GM12878 (cell line): Measurements from ENCODE around the gene NCS1. TPM values are rescaled to one million over a fixed set of nuclear protein-coding genes. Genes with fewer than 3 reads are reported as not detected.

Experiments used
- ATAC-seq: fragments of 200-7000 bp; cut with Tn5 transposase; 3 replicates; pipeline ENCODE4 v1.9.1; 2020; ENCODE audit warnings: mild to moderate bottlenecking, moderate library complexity
- BruUV-seq: library from RNA; stranded (reverse); fragments of 400-500 nt; replicated peaks from 2 replicates; lab custom pipeline; 2021; lab: Mats Ljungman, UMichigan
- CTCF ChIA-PET: fragments of 300-600 bp; sonication (Branson Sonifier 250); formaldehyde crosslinking; extraction: SDS; loops from one replicate; lab custom pipeline; 2021; ENCODE audit warnings: inconsistent platforms; lab: Yijun Ruan, JAX
- POLR2A ChIA-PET: fragments of 350-600 bp; formaldehyde crosslinking; extraction: SDS; loops from one replicate; lab custom pipeline; 2021; ENCODE audit warnings: inconsistent platforms; lab: Charles Lee
- RAD21 ChIA-PET: fragments of 300-600 bp; sonication (Branson Sonifier 250); formaldehyde crosslinking; loops from one replicate; lab custom pipeline; 2023; ENCODE audit warnings: antibody characterized with exemption; ENCODE audit not compliant: unreplicated experiment; lab: Charles Lee
- SMC1A ChIA-PET: fragments of 300-600 bp; sonication (Branson Sonifier 250); formaldehyde crosslinking; loops from one replicate; lab custom pipeline; 2023; ENCODE audit not compliant: unreplicated experiment, uncharacterized antibody; lab: Charles Lee
- DNase-seq: peaks from one replicate; pipeline ENCODE4 v3.0.0-alpha.2; 2011; ENCODE audit warnings: low read depth, low spot score
- FAIRE-seq: peaks from 3 replicates; lab custom pipeline; 2011; peaks lifted over from hg19 to GRCh38; lab: Jason Lieb, UNC
- H2AFZ ChIP-seq: 2 replicates; pipeline ENCODE4 v1.6.0; 2011; ENCODE audit warnings: low read depth, low read length, control low read depth; ENCODE audit not compliant: control insufficient read depth
- H3K27ac ChIP-seq: 2 replicates; pipeline ENCODE4 v1.5.1; 2011; ENCODE audit warnings: control low read depth; ENCODE audit not compliant: control insufficient read depth, insufficient read depth
- H3K27me3 ChIP-seq, 2 experiments: replicated peaks in 1 of 2; 2 replicates each; pipeline versions ENCODE4 v1.6.0 to v1.6.1; 2011; ENCODE audit warnings: low read length in 1 of 2; ENCODE audit not compliant: control insufficient read depth in 2 of 2, insufficient read depth in 2 of 2
- H3K36me3 ChIP-seq, 2 experiments: 2 replicates each; pipeline ENCODE4 v1.5.1; 2011; ENCODE audit warnings: low read length in 1 of 2; ENCODE audit not compliant: control insufficient read depth in 2 of 2, insufficient read depth in 2 of 2
- H3K4me1 ChIP-seq: 2 replicates; pipeline ENCODE4 v1.6.1; 2011; ENCODE audit warnings: mild to moderate bottlenecking, low read length, moderate library complexity, mixed read lengths; ENCODE audit not compliant: control insufficient read depth, insufficient read depth
- H3K4me2 ChIP-seq: 2 replicates; pipeline ENCODE4 v1.6.0; 2011; ENCODE audit warnings: control low read depth; ENCODE audit not compliant: control insufficient read depth, insufficient read depth
- H3K4me3 ChIP-seq: fragments of 200-600 bp; sonication (generic); 2 replicates; pipeline ENCODE4 v1.5.1; 2016
- H3K79me2 ChIP-seq: 2 replicates; pipeline ENCODE4 v1.6.0; 2011; ENCODE audit warnings: low read length; ENCODE audit not compliant: control insufficient read depth, insufficient read depth
- H3K9ac ChIP-seq: 2 replicates; pipeline ENCODE4 v1.8.0; 2011; ENCODE audit warnings: low read length, control low read depth, mixed read lengths; ENCODE audit not compliant: control insufficient read depth, insufficient read depth
- H3K9me3 ChIP-seq: replicated peaks from 3 replicates; pipeline ENCODE4 v1.5.1; 2011; ENCODE audit warnings: mild to moderate bottlenecking, low read length; ENCODE audit not compliant: control insufficient read depth, insufficient read depth
- H4K20me1 ChIP-seq: 2 replicates; pipeline ENCODE4 v1.6.0; 2011; ENCODE audit not compliant: control insufficient read depth, insufficient read depth
- BMI1 ChIP-seq: fragments of 450-650 bp; IDR thresholded peaks from 2 replicates; pipeline ENCODE4 v1.6.1; 2016; ENCODE audit warnings: mild to moderate bottlenecking, moderate library complexity, borderline replicate concordance
- BRCA1 ChIP-seq: IDR thresholded peaks from 2 replicates; pipeline ENCODE4 v1.6.1; 2011; ENCODE audit warnings: low read depth, low read length, improper control_type of control experiment
- CBX5 ChIP-seq: sonication (generic); IDR thresholded peaks from 2 replicates; pipeline ENCODE4 v1.6.1; 2016; ENCODE audit warnings: low read depth, moderate library complexity, mild to moderate bottlenecking, inconsistent platforms
- CHD1 ChIP-seq: IDR thresholded peaks from 2 replicates; pipeline ENCODE4 v1.6.1; 2012; ENCODE audit warnings: low read depth, low read length, improper control_type of control experiment
- DPF2 ChIP-seq: fragments of 450-650 bp; IDR thresholded peaks from 2 replicates; pipeline ENCODE4 v1.6.1; 2017; ENCODE audit warnings: mild to moderate bottlenecking
- E4F1 ChIP-seq: fragments of 450-650 bp; IDR thresholded peaks from 2 replicates; pipeline ENCODE4 v1.6.1; 2018; ENCODE audit warnings: borderline replicate concordance, mild to moderate bottlenecking; ENCODE audit not compliant: partially characterized antibody
- EZH2 ChIP-seq: IDR thresholded peaks from 2 replicates; pipeline ENCODE4 v1.6.1; 2012; ENCODE audit warnings: low read depth, mild to moderate bottlenecking, control low read depth, inconsistent platforms, low read length, borderline replicate concordance; ENCODE audit not compliant: control insufficient read depth
- HCFC1 ChIP-seq: fragments of 150-350 bp; IDR thresholded peaks from 2 replicates; pipeline ENCODE4 v1.6.1; 2014; ENCODE audit warnings: low read length
- HDAC2 ChIP-seq: fragments of 200-600 bp; sonication (generic); IDR thresholded peaks from 2 replicates; pipeline ENCODE4 v1.6.1; 2017
- NR2C2 ChIP-seq: IDR thresholded peaks from 2 replicates; pipeline ENCODE4 v1.6.1; 2011; ENCODE audit warnings: borderline replicate concordance, low read depth; ENCODE audit not compliant: control insufficient read depth, insufficient read length
- RFX5 ChIP-seq: IDR thresholded peaks from 2 replicates; pipeline ENCODE4 v1.6.1; 2011; ENCODE audit warnings: low read depth, low read length, improper control_type of control experiment
- SP1 ChIP-seq: IDR thresholded peaks from one replicate; pipeline ENCODE4 v1.6.1; 2011; ENCODE audit warnings: low read depth, low read length
- SPI1 ChIP-seq: IDR thresholded peaks from 2 replicates; pipeline ENCODE4 v1.6.1; 2011; ENCODE audit warnings: low read depth, mild to moderate bottlenecking, low read length, moderate library complexity, borderline replicate concordance; ENCODE audit not compliant: insufficient read depth
- STAT1 ChIP-seq: fragments of 450-650 bp; conservative IDR thresholded peaks from 2 replicates; pipeline ENCODE4 v1.6.1; 2014; ENCODE audit warnings: antibody characterized with exemption, mild to moderate bottlenecking
- SUPT20H ChIP-seq: IDR thresholded peaks from 2 replicates; pipeline ENCODE4 v1.6.1; 2011; ENCODE audit warnings: low read depth, mild to moderate bottlenecking, low read length, moderate library complexity, borderline replicate concordance; ENCODE audit not compliant: control insufficient read depth
- SUZ12 ChIP-seq: fragments of 200-600 bp; sonication (generic); IDR thresholded peaks from one replicate; pipeline ENCODE4 v1.6.1; 2018; ENCODE audit warnings: antibody characterized with exemption, mild to moderate bottlenecking; ENCODE audit not compliant: unreplicated experiment
- TARDBP ChIP-seq: IDR thresholded peaks from 2 replicates; pipeline ENCODE4 v1.6.1; 2016; ENCODE audit warnings: borderline replicate concordance
- TCF7 ChIP-seq: IDR thresholded peaks from 2 replicates; pipeline ENCODE4 v1.6.1; 2014; ENCODE audit warnings: antibody characterized with exemption, borderline replicate concordance
- YY1 ChIP-seq: IDR thresholded peaks from 2 replicates; pipeline ENCODE4 v1.6.1; 2011; ENCODE audit warnings: low read depth, mild to moderate bottlenecking, low read length
- ZNF384 ChIP-seq: IDR thresholded peaks from 2 replicates; pipeline ENCODE4 v1.6.1; 2012; ENCODE audit warnings: low read depth, mild to moderate bottlenecking, low read length, improper control_type of control experiment, borderline replicate concordance
- WGBS: methylation state at CpG from one replicate; pipeline ENCODE4 v1.1.6; 2016; ENCODE audit warnings: low lambda C conversion rate; ENCODE audit not compliant: insufficient replicate concordance, insufficient coverage; ENCODE audit errors: missing lambda C conversion rate; 5-methylcytosine and 5-hydroxymethylcytosine counted together
- in situ Hi-C: fragments of 300-500 bp; cut with MboI; formaldehyde crosslinking; loops from 9 replicates; pipeline ENCODE4 v1.14.3; 2018; ENCODE audit warnings: mixed read lengths
- intact Hi-C: fragments of 100-400 bp; cut with micrococcal nuclease; formaldehyde crosslinking; loops from one replicate; pipeline ENCODE4 v1.14.2; 2022; ENCODE audit not compliant: unreplicated experiment
- polyA plus RNA-seq, 11 experiments: library from polyadenylated mRNA; depleted of rRNA in 4 of 11; unstranded in 6 of 11; stranded (reverse) in 5 of 11; fragments of >200 nt; fragmentation: Nextera tagmentation in 4 of 11; fragmentation: Illumina TruSeq in 1 of 11; extraction: Ambion mirVana in 4 of 11; extraction: Trizol in 1 of 11; gene quantifications; 1 replicate in 1 of 11; 2 replicates in 10 of 11; pipeline versions ENCODE4 v1.2.1 to v1.2.3, GENCODE V29; 2011 to 2016; ENCODE audit warnings: inconsistent platforms in 2 of 11, missing spikeins in 2 of 11, low read depth in 1 of 11
- total RNA-seq, 4 experiments: library from RNA; depleted of rRNA in 3 of 4; stranded (reverse); fragments of >200 nt in 3 of 4; fragmentation: Illumina TruSeq in 1 of 4; extraction: Trizol in 1 of 4; gene quantifications; 2 replicates each; pipeline versions ENCODE4 v1.2.1 to v1.2.3, GENCODE V29; 2013 to 2021

NCS1 gene
- total and polyA plus RNA-seq, 10 of the 15 experiments (the other 5 are each of a cell fraction or from before 2014, with no cell fraction given) = 0.04 to 0.22 (median 0.06) TPM; not detected in 4

GRCh38 chr9:130264414-130265350 is 92.5 kb downstream of the NCS1 start:
- Histone ChIP-seq H3K27ac (no peak overlapping the region), H4K20me1 (no peaks in the 10 kb centered on the region), H3K4me1 (no peaks in the 10 kb centered on the region), H3K9ac (no peak overlapping the region), H2AFZ (no peak overlapping the region), H3K4me3 (no peak overlapping the region), H3K79me2 (no peaks in the 10 kb centered on the region), H3K9me3 (no peaks in the 10 kb centered on the region), H3K4me2 (no peak overlapping the region), H3K36me3 (no peaks in the 10 kb centered on the region), H3K27me3 (peaks cover 12 to 14% of the 10 kb centered on the region in 2 experiments)
- ChIA-PET RAD21 (no interaction called here), CTCF (interaction anchor here (0.9 kb wide), 1 partner anchor 22 kb away, joined by 3 read pairs; no protein-coding TSS in a partner anchor), POLR2A (no interaction called here), SMC1A (no interaction called here)
- WGBS = 34% methylated on average over 18 of the region's 18 CpGs
- FAIRE-seq (no peak), DNase-seq (no peak), ATAC-seq (no peak)
- no TSS peak for BruUV-seq
- intact Hi-C loops = no loop called here
- in situ Hi-C loops = no loop called here
- no peak for TF ChIP-seq SPI1
- TF ChIP-seq E4F1 = no peak
- TF ChIP-seq RFX5 = no peak
- TF ChIP-seq HCFC1 = no peak
- TF ChIP-seq BMI1 = no peak
- no peak for TF ChIP-seq SP1
- TF ChIP-seq SUPT20H = no peak
- no peak for TF ChIP-seq EZH2
- TF ChIP-seq SUZ12 = no peak
- TF ChIP-seq YY1 = no peak
- no peak for TF ChIP-seq STAT1
- no peak for TF ChIP-seq TCF7
- TF ChIP-seq DPF2 = no peak
- TF ChIP-seq CBX5 = no peak
- no peak for TF ChIP-seq BRCA1
- TF ChIP-seq CHD1 = no peak
- no peak for TF ChIP-seq NR2C2
- no peak for TF ChIP-seq HDAC2
- no peak for TF ChIP-seq ZNF384
- no peak for TF ChIP-seq TARDBP
